Putamen (tissue), 1 donor: ENCODE data around the gene PANX1.
"Not testable (repeated sequence)": the region's sequence is repeated elsewhere in the genome, so short reads cannot be mapped to it uniquely, and the experiment has no call there.

Source experiments
- DNase-seq: peaks from one replicate; pipeline ENCODE4 v3.0.0-alpha.2; 2016; ENCODE audit warnings: low spot score

Gene PANX1

GRCh38 chr11:94150056-94150455, 21.4 kb downstream of the PANX1 start:
- DNase-seq, result no peak

GRCh38 chr11:94150704-94151685, 22.4 kb downstream of the PANX1 start:
- no peak for DNase-seq

GRCh38 chr11:94151903-94152677, 23.4 kb downstream of the PANX1 start:
- no peak for DNase-seq

GRCh38 chr11:94152678-94153065, 24.0 kb downstream of the PANX1 start:
- no peak for DNase-seq

GRCh38 chr11:94153320-94153719, 24.7 kb downstream of the PANX1 start:
- DNase-seq, result no peak

- DNase-seq, result no peak
Measured at GRCh38 chr11:94154095-94154856, 25.6 kb downstream of the PANX1 start.

- not testable (repeated sequence) for DNase-seq
Measured at GRCh38 chr11:94157339-94157738, 28.7 kb downstream of the PANX1 start.

GRCh38 chr11:94168882-94169281, 40.2 kb downstream of the PANX1 start:
- DNase-seq, result no peak

- DNase-seq, result no peak
Measured at GRCh38 chr11:94169516-94169915, 40.9 kb downstream of the PANX1 start.

GRCh38 chr11:94169930-94170545, 41.4 kb downstream of the PANX1 start:
- DNase-seq, result no peak

GRCh38 chr11:94170953-94171352, 42.3 kb downstream of the PANX1 start:
- no peak for DNase-seq

GRCh38 chr11:94171693-94172440, 43.2 kb downstream of the PANX1 start:
- peak; percentile 16 for DNase-seq

- no peak for DNase-seq
Measured at GRCh38 chr11:94175535-94175934, 46.9 kb downstream of the PANX1 start.

GRCh38 chr11:94178331-94178730, 49.7 kb downstream of the PANX1 start:
- no peak for DNase-seq

GRCh38 chr11:94179696-94180095, 51.1 kb downstream of the PANX1 start:
- no peak for DNase-seq

- no peak for DNase-seq
Measured at GRCh38 chr11:94181526-94181925, 52.9 kb downstream of the PANX1 start.

GRCh38 chr11:94181943-94182342, 53.3 kb downstream of the PANX1 start:
- DNase-seq, result no peak

- DNase-seq, result no peak
Measured at GRCh38 chr11:94183251-94183885, 54.7 kb downstream of the PANX1 start.

- DNase-seq, result no peak
Measured at GRCh38 chr11:94183886-94184264, 55.2 kb downstream of the PANX1 start.

GRCh38 chr11:94184362-94184761, 55.7 kb downstream of the PANX1 start:
- DNase-seq, result no peak

- no peak for DNase-seq
Measured at GRCh38 chr11:94184846-94185245, 56.2 kb downstream of the PANX1 start.
